ENCODE results near the gene GPX1.

Gene GPX1

GRCh38 chr3:49383387-49383786, 25.2 kb upstream of the GPX1 start:
- ChIA-PET CTCF (no interaction called here), POLR2A (interaction anchor here (0.5 kb wide), 1 partner anchor 24 kb away, joined by 3 read pairs; no protein-coding TSS in a partner anchor)
- DNase-seq (ENCODE audit: extremely low spot score): no peak
- no peak for TF ChIP-seq CTCF (IDR thresholded peaks at IDR 0.05; ENCODE audit: control extremely low read depth, extremely low read depth, low read depth, missing control alignments)

GRCh38 chr3:49378249-49378895, 20.2 kb upstream of the GPX1 start:
- ChIA-PET CTCF (interaction anchor here (3.2 kb wide), 1 partner anchor 38 kb away, joined by 9 read pairs; the partner anchor contains the start of gene USP4), POLR2A (no interaction called here)
- no peak for TF ChIP-seq CTCF (IDR thresholded peaks at IDR 0.05; ENCODE audit: control extremely low read depth, extremely low read depth, low read depth, missing control alignments)
- no peak for DNase-seq (ENCODE audit: extremely low spot score)

- TF ChIP-seq CTCF (IDR thresholded peaks at IDR 0.05; ENCODE audit: control extremely low read depth, extremely low read depth, low read depth, missing control alignments): no peak
- CTCF ChIA-PET: interaction anchor here (0.8 to 3.2 kb wide), 3 partner anchors 11 to 37 kb away, joined by 3 to 9 read pairs (median 4); partner anchors contain the start of gene USP4
- POLR2A ChIA-PET: interaction anchor here (0.6 kb wide), 2 partner anchors 17 to 70 kb away, joined by 3 to 4 read pairs; no protein-coding TSS in a partner anchor
- DNase-seq (ENCODE audit: extremely low spot score): no peak
These were observed 19.3 kb upstream of the GPX1 start for GRCh38 chr3:49377483-49377882.

GRCh38 chr3:49371946-49372345, 13.8 kb upstream of the GPX1 start:
- ChIA-PET POLR2A (no interaction called here), CTCF (interaction anchor here (1.1 kb wide), 1 partner anchor 32 kb away, joined by 3 read pairs; the partner anchor contains the start of gene USP4)
- no peak for TF ChIP-seq CTCF (IDR thresholded peaks at IDR 0.05; ENCODE audit: control extremely low read depth, extremely low read depth, low read depth, missing control alignments)
- DNase-seq (ENCODE audit: extremely low spot score): no peak

- CTCF ChIA-PET: interaction anchor here (1.4 to 2.1 kb wide), 2 partner anchors 11 to 18 kb away, joined by 3 to 5 read pairs; no protein-coding TSS in a partner anchor
- TF ChIP-seq CTCF (IDR thresholded peaks at IDR 0.05; ENCODE audit: control extremely low read depth, extremely low read depth, low read depth, missing control alignments): no peak
- POLR2A ChIA-PET: interaction anchor here (0.7 kb wide), 1 partner anchor 37 kb away, joined by 3 read pairs; no protein-coding TSS in a partner anchor
- no peak for DNase-seq (ENCODE audit: extremely low spot score)
These were observed 12.6 kb upstream of the GPX1 start for GRCh38 chr3:49370585-49371290.

- no peak for TF ChIP-seq CTCF (IDR thresholded peaks at IDR 0.05; ENCODE audit: control extremely low read depth, extremely low read depth, low read depth, missing control alignments)
- ChIA-PET POLR2A (interaction anchor here (0.8 kb wide), 1 partner anchor 49 kb away, joined by 3 read pairs; the partner anchor contains the start of gene RHOA), CTCF (interaction anchor here (0.8 to 1.2 kb wide), 2 partner anchors 10 to 12 kb away, joined by 3 read pairs; no protein-coding TSS in a partner anchor)
- DNase-seq (ENCODE audit: extremely low spot score): no peak
These were observed 4.4 kb upstream of the GPX1 start for GRCh38 chr3:49362561-49362960.
